B cell (primary cell): ENCODE measurements around the gene MRM1. TPM values are rescaled to one million over a fixed set of nuclear protein-coding genes. Genes with fewer than 3 reads are reported as not detected.

ENCODE experiments used
- ATAC-seq: fragments of 200-7000 bp; cut with Tn5 transposase; one replicate; pipeline ENCODE4 v1.10.0; 2021; ENCODE audit warnings: low read depth, mild to moderate bottlenecking, moderate number of reproducible peaks, moderate library complexity
- CTCF ChIA-PET: fragments of 350-600 bp; sonication (Branson Sonifier 250); formaldehyde crosslinking; loops from one replicate; lab custom pipeline; 2021; ENCODE audit warnings: antibody characterized with exemption, inconsistent platforms; lab: Charles Lee
- POLR2A ChIA-PET: fragments of 350-600 bp; sonication (Branson Sonifier 250); formaldehyde crosslinking; loops from one replicate; lab custom pipeline; 2021; ENCODE audit warnings: antibody characterized with exemption; lab: Charles Lee
- DNase-seq: peaks from one replicate; pipeline ENCODE4 v3.0.0; 2013
- H2AFZ ChIP-seq: 2 replicates; pipeline ENCODE4 v1.6.1; 2012; ENCODE audit warnings: mild to moderate bottlenecking, low read depth, low read length; ENCODE audit not compliant: insufficient read depth, poor library complexity, severe bottlenecking
- H3K27ac ChIP-seq, 2 donors: 1 replicate in 1 of 2; 2 replicates in 1 of 2; pipeline ENCODE4 v1.5.1; 2012 to 2013; ENCODE audit warnings: low read length in 2 of 2, mild to moderate bottlenecking in 2 of 2, moderate library complexity in 1 of 2
- H3K27me3 ChIP-seq, 4 experiments: fragments of 200-600 bp in 1 of 4; sonication (generic) in 1 of 4; replicated peaks in 1 of 4; 1 replicate in 2 of 4; 2 replicates in 2 of 4; pipeline versions ENCODE4 v1.6.1 to v1.7.0; 2013 to 2016; ENCODE audit warnings: low read length in 3 of 4, mild to moderate bottlenecking in 2 of 4, mixed read lengths in 1 of 4, moderate library complexity in 1 of 4; ENCODE audit not compliant: insufficient read depth in 4 of 4, control insufficient read depth in 3 of 4; ENCODE audit errors: control extremely low read depth in 1 of 4
- H3K36me3 ChIP-seq, 2 experiments: replicated peaks in 1 of 2; 1 replicate in 1 of 2; 2 replicates in 1 of 2; pipeline versions ENCODE4 v1.6.1 to v1.7.1; 2013; ENCODE audit warnings: low read length in 1 of 2; ENCODE audit not compliant: insufficient read depth in 2 of 2, control insufficient read depth in 1 of 2; ENCODE audit errors: control extremely low read depth in 1 of 2, extremely low read depth in 1 of 2
- H3K4me1 ChIP-seq, 2 donors: fragments of 200-600 bp in 1 of 2; sonication (generic) in 1 of 2; 1 replicate in 1 of 2; 2 replicates in 1 of 2; pipeline versions ENCODE4 v1.5.1 to v1.6.1; 2013 to 2017; ENCODE audit warnings: low read length in 2 of 2; ENCODE audit not compliant: control insufficient read depth in 2 of 2, insufficient read depth in 2 of 2
- H3K4me2 ChIP-seq: replicated peaks from 2 replicates; pipeline ENCODE3; 2012; ENCODE audit warnings: mild to moderate bottlenecking, low read depth, low read length; ENCODE audit not compliant: poor library complexity, severe bottlenecking
- H3K4me3 ChIP-seq, 5 experiments: fragments of 200-600 bp in 1 of 5; sonication (generic) in 1 of 5; 1 replicate in 3 of 5; 2 replicates in 2 of 5; pipeline versions ENCODE4 v1.5.1 to v1.7.0; 2011 to 2016; ENCODE audit warnings: low read length in 4 of 5, mild to moderate bottlenecking in 4 of 5, low read depth in 2 of 5, control low read depth in 1 of 5, moderate library complexity in 1 of 5; ENCODE audit not compliant: insufficient read depth in 1 of 5; ENCODE audit errors: control extremely low read depth in 1 of 5, extremely low read depth in 1 of 5
- H3K79me2 ChIP-seq: fragments of 200-600 bp; sonication (generic); one replicate; pipeline ENCODE4 v1.6.0; 2016; ENCODE audit warnings: low read length; ENCODE audit not compliant: control insufficient read depth, insufficient read depth
- H3K9ac ChIP-seq: fragments of 200-600 bp; sonication (generic); 2 replicates; pipeline ENCODE4 v1.6.1; 2017; ENCODE audit warnings: mild to moderate bottlenecking, low read length, moderate library complexity
- H3K9me3 ChIP-seq, 3 donors: one replicate each; pipeline versions ENCODE4 v1.6.1 to v1.7.1; 2013; ENCODE audit warnings: low read length in 2 of 3; ENCODE audit not compliant: control insufficient read depth in 2 of 3, insufficient read depth in 1 of 3; ENCODE audit errors: control extremely low read depth in 1 of 3
- H4K20me1 ChIP-seq: 2 replicates; pipeline ENCODE4 v1.6.0; 2012; ENCODE audit warnings: mild to moderate bottlenecking, low read length; ENCODE audit not compliant: insufficient read depth, control insufficient read depth, poor library complexity, severe bottlenecking
- H3K27ac Mint-ChIP-seq: one replicate; pipeline ENCODE4 v1.8.0; 2021; ENCODE audit warnings: mixed read lengths
- H3K27me3 Mint-ChIP-seq: one replicate; pipeline ENCODE4 v1.8.0; 2021; ENCODE audit warnings: mixed read lengths
- H3K4me1 Mint-ChIP-seq: one replicate; pipeline ENCODE4 v1.8.0; 2021; ENCODE audit warnings: mixed read lengths
- H3K4me3 Mint-ChIP-seq: one replicate; pipeline ENCODE4 v1.8.0; 2021; ENCODE audit warnings: mixed read lengths
- H3K9me3 Mint-ChIP-seq: one replicate; pipeline ENCODE4 v1.8.0; 2022; ENCODE audit warnings: mixed read lengths; ENCODE audit not compliant: insufficient read depth
- EZH2 ChIP-seq: IDR thresholded peaks from 2 replicates; pipeline ENCODE4 v1.6.1; 2012; ENCODE audit warnings: borderline replicate concordance, low read depth, mild to moderate bottlenecking, moderate library complexity, low read length; ENCODE audit not compliant: insufficient read depth, poor library complexity, severe bottlenecking
- WGBS: methylation state at CpG from one replicate; pipeline ENCODE4 v1.1.5; 2013; ENCODE audit warnings: missing lambda C conversion rate; ENCODE audit not compliant: insufficient coverage; 5-methylcytosine and 5-hydroxymethylcytosine counted together
- intact Hi-C: fragments of 100-400 bp; cut with micrococcal nuclease; formaldehyde crosslinking; loops from one replicate; pipeline ENCODE4 v1.10.0; 2022
- polyA plus RNA-seq: library from polyadenylated mRNA; depleted of rRNA; stranded (reverse); fragments of >200 nt; gene quantifications from 2 replicates; pipeline ENCODE4 v1.2.3, GENCODE V29; 2012
- total RNA-seq, 2 donors: library from RNA; stranded (reverse); fragments of 120-200 nt in 1 of 2; gene quantifications; 1 replicate in 1 of 2; 2 replicates in 1 of 2; pipeline versions ENCODE4 v1.2.3 to v1.2.4, GENCODE V29; 2013 to 2022
- TF ChIP-seq, protein P1 (sequence below): fragments of 200-600 bp; IDR thresholded peaks from one replicate; pipeline ENCODE4 v1.8.0; 2022; ENCODE audit warnings: antibody characterized with exemption, mild to moderate bottlenecking

Gene MRM1
- total and polyA plus RNA-seq, 2 donors (not counting 1 experiment from before 2014, with no cell fraction given), result 9.1 to 14.4 TPM

DNA sequence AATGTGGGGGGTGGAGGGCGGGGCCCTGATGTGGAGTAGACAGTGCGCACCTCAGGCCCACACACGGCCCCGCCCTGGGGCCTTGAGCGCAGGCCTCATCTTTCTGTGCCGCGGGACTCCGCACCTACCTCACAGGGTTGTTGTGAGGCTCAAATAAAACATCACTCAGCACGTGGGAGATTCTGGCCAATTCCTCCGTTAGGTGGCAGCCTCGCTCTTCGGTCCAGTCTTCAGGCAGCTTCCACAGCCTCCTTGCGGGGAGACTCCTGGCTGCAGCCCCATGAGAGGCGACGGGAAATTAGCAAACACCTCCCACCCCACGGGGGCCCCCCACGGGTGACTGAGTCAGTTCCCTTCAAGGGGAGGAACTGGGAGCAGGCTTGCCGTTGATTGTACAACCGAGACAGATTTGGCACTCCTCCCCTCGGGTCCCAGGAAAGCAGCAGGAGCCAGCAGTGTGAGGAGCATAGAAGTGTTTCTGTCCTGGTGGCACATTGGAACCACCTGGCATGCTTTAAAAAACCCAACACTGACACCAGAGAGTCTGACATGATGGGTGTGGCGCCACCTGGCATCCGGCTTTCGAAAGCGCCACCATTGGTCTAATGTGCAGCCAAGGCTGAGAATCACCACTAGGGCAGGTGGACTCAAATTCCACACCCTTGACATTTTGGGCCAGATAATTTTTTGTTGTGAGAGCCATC is 7.6 kb downstream of the MRM1 start:
- Mint-ChIP-seq H3K27ac (no peak overlapping the region), H3K4me3 (peak overlapping the region; percentile 26), H3K27me3 (no peaks in the 10 kb centered on the region), H3K9me3 (no peaks in the 10 kb centered on the region), H3K4me1 (peaks cover 27% of the 10 kb centered on the region)
- Histone ChIP-seq H3K79me2 (peaks cover 14% of the 10 kb centered on the region), H4K20me1 (peaks cover 10% of the 10 kb centered on the region), H3K27me3 (no peaks in the 10 kb centered on the region), H3K27ac (no peak overlapping the region), H3K36me3 (no peaks in the 10 kb centered on the region), H3K4me3 (no peak overlapping the region), H3K9me3 (no peaks in the 10 kb centered on the region), H3K4me1 (peaks cover 0 to 12% of the 10 kb centered on the region in 2 donors), H3K4me2 (peak overlapping the region; percentile 40), H2AFZ (no peak overlapping the region), H3K9ac (no peak overlapping the region)
- TF ChIP-seq, protein P1, sequence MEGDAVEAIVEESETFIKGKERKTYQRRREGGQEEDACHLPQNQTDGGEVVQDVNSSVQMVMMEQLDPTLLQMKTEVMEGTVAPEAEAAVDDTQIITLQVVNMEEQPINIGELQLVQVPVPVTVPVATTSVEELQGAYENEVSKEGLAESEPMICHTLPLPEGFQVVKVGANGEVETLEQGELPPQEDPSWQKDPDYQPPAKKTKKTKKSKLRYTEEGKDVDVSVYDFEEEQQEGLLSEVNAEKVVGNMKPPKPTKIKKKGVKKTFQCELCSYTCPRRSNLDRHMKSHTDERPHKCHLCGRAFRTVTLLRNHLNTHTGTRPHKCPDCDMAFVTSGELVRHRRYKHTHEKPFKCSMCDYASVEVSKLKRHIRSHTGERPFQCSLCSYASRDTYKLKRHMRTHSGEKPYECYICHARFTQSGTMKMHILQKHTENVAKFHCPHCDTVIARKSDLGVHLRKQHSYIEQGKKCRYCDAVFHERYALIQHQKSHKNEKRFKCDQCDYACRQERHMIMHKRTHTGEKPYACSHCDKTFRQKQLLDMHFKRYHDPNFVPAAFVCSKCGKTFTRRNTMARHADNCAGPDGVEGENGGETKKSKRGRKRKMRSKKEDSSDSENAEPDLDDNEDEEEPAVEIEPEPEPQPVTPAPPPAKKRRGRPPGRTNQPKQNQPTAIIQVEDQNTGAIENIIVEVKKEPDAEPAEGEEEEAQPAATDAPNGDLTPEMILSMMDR, result peak; percentile 21
- TF ChIP-seq EZH2, result no peak
- intact Hi-C loops, result no loop called here
- WGBS, result 55% methylated on average over 18 of the region's 24 CpGs
- CTCF ChIA-PET, result interaction anchor here (1.0 kb wide), 1 partner anchor 10 kb away, joined by 3 read pairs; no protein-coding TSS in a partner anchor
- POLR2A ChIA-PET, result no interaction called here
- peak; percentile 41 for ATAC-seq
- peak; percentile 33 for DNase-seq

DNA sequence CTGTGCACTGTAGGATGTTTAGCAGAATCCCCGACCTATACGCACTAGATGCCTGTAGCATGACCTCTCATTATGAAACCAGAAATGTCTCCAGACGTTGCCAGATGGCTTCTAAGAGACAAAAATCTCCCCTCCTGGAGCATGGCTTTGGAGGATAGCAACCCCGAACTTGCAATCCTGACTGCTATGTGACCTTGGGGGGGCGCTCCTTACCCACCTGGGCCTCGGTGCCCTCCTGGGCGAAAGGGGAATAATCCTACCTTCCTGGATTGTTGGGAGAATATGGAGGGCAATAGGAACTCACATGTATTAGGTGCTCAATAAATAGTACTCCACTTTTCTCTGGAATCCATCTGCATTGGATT is 8.1 kb downstream of the MRM1 start:
- CTCF ChIA-PET, result interaction anchor here (1.3 kb wide), 1 partner anchor 18 kb away, joined by 3 read pairs; no protein-coding TSS in a partner anchor
- ATAC-seq, result no peak
- no peak overlapping the region for H3K27ac ChIP-seq

More for the DNA sequence above, 8.1 kb downstream of the MRM1 start:
- Histone ChIP-seq H3K9me3 (no peaks in the 10 kb centered on the region), H2AFZ (no peak overlapping the region), H3K27me3 (no peaks in the 10 kb centered on the region), H3K4me1 (peaks cover 0 to 12% of the 10 kb centered on the region in 2 donors), H4K20me1 (peaks cover 5% of the 10 kb centered on the region), H3K79me2 (peaks cover 10% of the 10 kb centered on the region), H3K9ac (no peak overlapping the region), H3K4me3 (no peak overlapping the region), H3K36me3 (no peaks in the 10 kb centered on the region), H3K4me2 (peak overlapping the region; percentile 40)
- 95% methylated on average over 3 of the region's 7 CpGs for WGBS
- Mint-ChIP-seq H3K9me3 (no peaks in the 10 kb centered on the region), H3K27me3 (no peaks in the 10 kb centered on the region), H3K27ac (no peak overlapping the region), H3K4me3 (no peak overlapping the region), H3K4me1 (peaks cover 23% of the 10 kb centered on the region)
- DNase-seq, result no peak
- intact Hi-C loops, result no loop called here
- TF ChIP-seq EZH2, result no peak
- TF ChIP-seq, protein P1, result no peak
- POLR2A ChIA-PET, result no interaction called here
